ENCODE data around the gene MYO18B.
"Not testable (repeated sequence)": the region's sequence is repeated elsewhere in the genome, so short reads cannot be mapped to it uniquely, and the experiment has no call there.

GRCh38 chr22:25708430-25708829, 33.6 kb upstream of the MYO18B start:
- TF ChIP-seq POLR2A (IDR thresholded peaks at IDR 0.05), result not testable (repeated sequence)
- TF ChIP-seq, protein P1, sequence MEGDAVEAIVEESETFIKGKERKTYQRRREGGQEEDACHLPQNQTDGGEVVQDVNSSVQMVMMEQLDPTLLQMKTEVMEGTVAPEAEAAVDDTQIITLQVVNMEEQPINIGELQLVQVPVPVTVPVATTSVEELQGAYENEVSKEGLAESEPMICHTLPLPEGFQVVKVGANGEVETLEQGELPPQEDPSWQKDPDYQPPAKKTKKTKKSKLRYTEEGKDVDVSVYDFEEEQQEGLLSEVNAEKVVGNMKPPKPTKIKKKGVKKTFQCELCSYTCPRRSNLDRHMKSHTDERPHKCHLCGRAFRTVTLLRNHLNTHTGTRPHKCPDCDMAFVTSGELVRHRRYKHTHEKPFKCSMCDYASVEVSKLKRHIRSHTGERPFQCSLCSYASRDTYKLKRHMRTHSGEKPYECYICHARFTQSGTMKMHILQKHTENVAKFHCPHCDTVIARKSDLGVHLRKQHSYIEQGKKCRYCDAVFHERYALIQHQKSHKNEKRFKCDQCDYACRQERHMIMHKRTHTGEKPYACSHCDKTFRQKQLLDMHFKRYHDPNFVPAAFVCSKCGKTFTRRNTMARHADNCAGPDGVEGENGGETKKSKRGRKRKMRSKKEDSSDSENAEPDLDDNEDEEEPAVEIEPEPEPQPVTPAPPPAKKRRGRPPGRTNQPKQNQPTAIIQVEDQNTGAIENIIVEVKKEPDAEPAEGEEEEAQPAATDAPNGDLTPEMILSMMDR (IDR thresholded peaks at IDR 0.05), result not testable (repeated sequence)

Data from right lobe of liver (tissue), 4 donors.